NCI-H510A treated with DMSO at 0.1 percent for 48 hours (cell line): Measurements from ENCODE around the gene SHD.

Source experiments
- DNase-seq: peaks from one replicate; lab custom pipeline; 2025; lab: John Stamatoyannopoulos, UW

The SHD gene

GRCh38 chr19:4298810-4299550, 19.9 kb downstream of the SHD start:
- no peak for DNase-seq

GRCh38 chr19:4300589-4300988, 21.5 kb downstream of the SHD start:
- no peak for DNase-seq

- DNase-seq = no peak
Observed at GRCh38 chr19:4301590-4302242, 22.6 kb downstream of the SHD start.

- no peak for DNase-seq
Observed at GRCh38 chr19:4302243-4302640, 23.2 kb downstream of the SHD start, which contains the start of gene TMIGD2. TSS of gene TMIGD2 (minus strand) at chr19:4302389. CDS start at chr19:4302385, 4 bp downstream.

- no peak for DNase-seq
Observed at GRCh38 chr19:4303819-4304537, 24.9 kb downstream of the SHD start.

- DNase-seq = peak; percentile 83
Observed at GRCh38 chr19:4304538-4305256, 25.6 kb downstream of the SHD start, which contains the start of gene FSD1. TSS of gene FSD1 (plus strand) at chr19:4304598. CDS start at chr19:4304747, 149 bp downstream.

GRCh38 chr19:4305257-4305612, 26.2 kb downstream of the SHD start:
- no peak for DNase-seq

GRCh38 chr19:4305659-4306058, 26.6 kb downstream of the SHD start:
- no peak for DNase-seq

GRCh38 chr19:4310247-4311121, 31.4 kb downstream of the SHD start:
- no peak for DNase-seq

- DNase-seq = no peak
Observed at GRCh38 chr19:4313847-4314490, 34.9 kb downstream of the SHD start.

- no peak for DNase-seq
Observed at GRCh38 chr19:4316956-4317355, 37.9 kb downstream of the SHD start.

- DNase-seq = no peak
Observed at GRCh38 chr19:4318460-4318859, 39.4 kb downstream of the SHD start.

GRCh38 chr19:4319067-4319718, 40.1 kb downstream of the SHD start:
- DNase-seq = no peak

GRCh38 chr19:4320419-4320818, 41.4 kb downstream of the SHD start:
- no peak for DNase-seq

GRCh38 chr19:4322942-4323665, 44.0 kb downstream of the SHD start:
- no peak for DNase-seq

- no peak for DNase-seq
Observed at GRCh38 chr19:4323692-4324091, 44.6 kb downstream of the SHD start.

GRCh38 chr19:4324228-4324627, 45.2 kb downstream of the SHD start:
- DNase-seq = no peak

- DNase-seq = no peak
Observed at GRCh38 chr19:4326215-4326836, 47.3 kb downstream of the SHD start.

GRCh38 chr19:4326837-4327251, 47.8 kb downstream of the SHD start:
- no peak for DNase-seq
